Adrenal gland (tissue), 5 donors: Measurements from ENCODE around the gene TBXAS1.

Source experiments
- CTCF ChIP-seq, 6 experiments: fragments of 450-650 bp in 4 of 6; fragments of 200-600 bp in 2 of 6; sonication (generic) in 1 of 6; IDR thresholded peaks; 1 replicate in 5 of 6; 2 replicates in 1 of 6; pipeline versions ENCODE4 v1.5.1 to v1.8.0; 2016 to 2021; ENCODE audit warnings: antibody characterized with exemption in 6 of 6, mild to moderate bottlenecking in 2 of 6, moderate library complexity in 1 of 6
- POLR2A ChIP-seq, 2 donors: fragments of 450-650 bp; IDR thresholded peaks; one replicate each; pipeline ENCODE4 v1.6.1; 2017; ENCODE audit warnings: antibody characterized with exemption in 2 of 2, mild to moderate bottlenecking in 2 of 2, moderate library complexity in 1 of 2
- donor health status: DM: no; HTN: no; CAD: no.

- no peak for TF ChIP-seq CTCF (IDR thresholded peaks at IDR 0.05)
- TF ChIP-seq POLR2A (IDR thresholded peaks at IDR 0.05): no peak
These were observed 120.6 kb downstream of the TBXAS1 start for GRCh38 chr7:139949629-139950028.
